Subcutaneous abdominal adipose tissue (tissue), 5 donors: ENCODE measurements around the gene RAB38.

Experiments used
- H3K27ac ChIP-seq: one replicate; pipeline ENCODE4 v1.7.0; 2013; ENCODE audit warnings: low read depth, mild to moderate bottlenecking, inconsistent platforms, low read length, moderate library complexity
- H3K27me3 ChIP-seq, 5 donors: one replicate each; pipeline ENCODE4 v1.7.0; 2013; ENCODE audit warnings: low read length in 5 of 5, inconsistent platforms in 1 of 5; ENCODE audit not compliant: control insufficient read depth in 5 of 5, insufficient read depth in 4 of 5
- H3K36me3 ChIP-seq, 5 donors: one replicate each; pipeline ENCODE4 v1.7.0; 2013; ENCODE audit warnings: low read length in 5 of 5; ENCODE audit not compliant: control insufficient read depth in 5 of 5, insufficient read depth in 5 of 5
- H3K4me1 ChIP-seq, 5 donors: one replicate each; pipeline ENCODE4 v1.7.0; 2013; ENCODE audit warnings: low read length in 5 of 5, mild to moderate bottlenecking in 3 of 5, moderate library complexity in 1 of 5; ENCODE audit not compliant: control insufficient read depth in 5 of 5, insufficient read depth in 5 of 5
- H3K4me3 ChIP-seq, 5 donors: one replicate each; pipeline ENCODE4 v1.7.0; 2013; ENCODE audit warnings: low read length in 5 of 5, low read depth in 1 of 5
- H3K9ac ChIP-seq, 5 donors: one replicate each; pipeline ENCODE4 v1.7.0; 2013; ENCODE audit warnings: low read length in 5 of 5, mild to moderate bottlenecking in 4 of 5, moderate library complexity in 3 of 5
- H3K9me3 ChIP-seq, 5 donors: one replicate each; pipeline ENCODE4 v1.7.0; 2013; ENCODE audit warnings: low read length in 5 of 5; ENCODE audit not compliant: control insufficient read depth in 5 of 5
- donor health status: healthy.
- donor health status: healthy.
- donor health status: healthy.
- donor health status: healthy.
- donor health status: healthy.

The RAB38 gene

DNA sequence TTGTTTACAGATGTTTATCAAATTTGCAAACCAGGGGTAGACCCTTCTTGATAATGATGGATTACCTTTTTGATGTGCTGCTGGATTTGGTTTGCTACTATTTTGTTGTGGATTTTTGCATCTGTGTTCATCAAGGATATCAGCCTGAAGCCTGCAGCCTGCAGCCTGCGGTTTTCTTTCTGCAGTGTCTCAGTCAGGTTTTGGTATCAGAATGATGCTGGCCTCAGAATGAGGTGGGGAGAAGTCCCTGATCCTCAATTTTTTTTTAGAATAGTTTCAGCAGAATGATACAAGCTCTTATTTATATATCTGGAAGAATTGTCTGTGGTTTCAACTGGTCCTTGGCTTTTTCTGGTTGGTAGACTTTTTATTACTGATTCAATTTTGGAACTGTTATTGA is 19.7 kb upstream of the RAB38 start:
- H3K9ac ChIP-seq = no peak overlapping the region
- peaks cover 0 to 16% (median 10%) of the 10 kb centered on the region in 5 donors for H3K9me3 ChIP-seq
- H3K36me3 ChIP-seq = no peaks in the 10 kb centered on the region
- H3K4me1 ChIP-seq = no peaks in the 10 kb centered on the region
- H3K27me3 ChIP-seq = no peaks in the 10 kb centered on the region
- no peak overlapping the region for H3K4me3 ChIP-seq
- H3K27ac ChIP-seq = no peak overlapping the region

DNA sequence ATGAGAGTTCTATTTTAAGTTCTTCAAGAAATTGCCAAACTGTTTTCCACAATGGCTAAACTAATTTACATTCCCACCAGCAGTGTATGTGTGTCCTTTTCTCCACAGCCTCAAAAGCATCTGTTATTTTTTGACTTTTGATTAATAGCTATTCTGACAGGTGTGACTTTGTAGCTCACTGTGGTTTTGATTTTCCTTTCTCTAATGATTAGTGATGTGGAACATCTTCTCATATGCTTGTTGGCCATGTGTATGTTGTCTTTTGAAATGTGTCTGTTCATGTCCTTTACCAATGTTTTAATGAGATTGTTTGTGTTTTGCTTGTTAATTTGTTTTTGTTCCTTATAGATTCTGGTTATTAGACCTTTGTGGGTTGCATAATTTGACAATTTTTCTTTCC is 18.0 kb upstream of the RAB38 start:
- H3K27me3 ChIP-seq = no peaks in the 10 kb centered on the region
- H3K27ac ChIP-seq = no peak overlapping the region
- H3K4me1 ChIP-seq = peaks cover 0 to 8% (median 5%) of the 10 kb centered on the region in 5 donors
- no peaks in the 10 kb centered on the region for H3K36me3 ChIP-seq
- no peak overlapping the region for H3K4me3 ChIP-seq
- H3K9ac ChIP-seq = no peak overlapping the region
- H3K9me3 ChIP-seq = peaks cover 0 to 16% (median 10%) of the 10 kb centered on the region in 5 donors

DNA sequence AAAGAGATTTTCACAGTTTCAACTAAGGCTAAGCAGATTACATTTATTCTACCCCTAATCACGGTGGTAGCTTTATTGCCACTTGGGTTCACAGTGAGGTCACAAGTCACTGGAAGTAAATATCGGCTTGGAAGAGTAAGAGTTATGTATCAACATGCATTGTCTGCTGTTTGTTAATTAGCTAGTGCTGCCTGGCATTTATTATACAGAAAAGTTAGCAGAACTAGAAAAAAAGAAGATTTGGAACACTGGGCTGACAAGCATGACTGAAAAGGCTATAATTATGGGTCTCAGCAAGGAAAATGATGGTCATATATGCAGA is 13.7 kb upstream of the RAB38 start:
- Histone ChIP-seq H3K9ac (no peak overlapping the region), H3K4me1 (peaks cover 0 to 10% (median 5%) of the 10 kb centered on the region in 5 donors), H3K4me3 (no peak overlapping the region), H3K9me3 (no peaks in the 10 kb centered on the region), H3K27ac (no peak overlapping the region), H3K36me3 (no peaks in the 10 kb centered on the region), H3K27me3 (no peaks in the 10 kb centered on the region)

DNA sequence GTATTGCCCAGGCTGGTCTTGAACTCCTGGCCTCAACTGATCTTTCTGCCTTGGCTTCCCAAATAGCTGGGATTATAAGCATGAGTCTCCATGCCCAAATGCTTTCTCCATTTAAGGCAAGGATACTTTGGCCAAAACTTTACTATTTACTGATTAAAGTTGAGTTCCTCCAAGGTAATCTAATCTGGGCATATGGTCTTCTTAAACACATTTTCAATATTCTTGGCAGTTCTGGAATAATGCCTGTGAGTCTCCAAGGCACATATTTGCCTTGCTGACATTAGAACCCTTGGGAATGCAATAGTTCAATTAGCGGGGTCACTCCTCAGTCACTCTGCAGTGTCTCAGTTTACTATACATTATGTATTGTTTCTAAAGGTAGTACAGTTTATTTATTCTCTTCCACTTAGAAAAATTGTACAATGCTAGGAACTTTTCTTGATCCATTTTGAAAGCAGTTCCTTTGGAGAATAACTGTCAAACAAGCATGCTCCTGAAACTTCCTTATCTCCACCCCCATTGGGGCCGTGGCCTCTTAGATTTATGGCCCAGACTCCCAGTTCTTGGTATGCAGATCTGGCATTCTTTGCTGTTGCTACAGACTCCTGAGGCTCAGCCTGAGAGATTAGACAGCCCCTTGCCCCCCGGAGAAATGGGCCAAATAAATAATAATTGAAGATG is 13.1 kb upstream of the RAB38 start:
- H3K4me3 ChIP-seq = no peak overlapping the region
- H3K27ac ChIP-seq = no peak overlapping the region
- H3K9ac ChIP-seq = no peak overlapping the region
- no peaks in the 10 kb centered on the region for H3K27me3 ChIP-seq
- H3K4me1 ChIP-seq = peaks cover 0 to 10% (median 5%) of the 10 kb centered on the region in 5 donors
- H3K9me3 ChIP-seq = no peaks in the 10 kb centered on the region
- no peaks in the 10 kb centered on the region for H3K36me3 ChIP-seq

DNA sequence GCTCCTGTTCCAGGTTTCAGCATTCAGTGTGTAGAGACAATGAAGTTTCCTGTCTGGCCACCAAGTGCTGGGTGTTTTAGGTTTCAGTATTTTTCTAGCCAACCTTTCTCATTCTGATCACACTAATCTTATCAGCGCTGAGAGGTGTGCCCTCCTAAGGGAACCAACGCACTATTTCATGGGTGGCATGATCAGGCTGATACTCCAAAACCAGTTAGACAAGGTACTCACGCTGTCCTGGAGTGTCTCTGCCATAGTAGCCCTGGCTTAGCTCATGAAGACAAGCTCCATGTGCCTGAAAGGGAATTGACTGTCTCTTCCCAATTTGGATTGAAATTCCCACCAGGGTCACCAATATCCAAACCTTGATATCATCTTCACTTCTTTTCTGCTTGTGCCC is 8.0 kb upstream of the RAB38 start:
- Histone ChIP-seq H3K9me3 (no peaks in the 10 kb centered on the region), H3K4me3 (no peak overlapping the region), H3K4me1 (peaks cover 1 to 13% (median 5%) of the 10 kb centered on the region in 5 donors), H3K36me3 (no peaks in the 10 kb centered on the region), H3K27me3 (no peaks in the 10 kb centered on the region), H3K27ac (no peak overlapping the region), H3K9ac (no peak overlapping the region)

DNA sequence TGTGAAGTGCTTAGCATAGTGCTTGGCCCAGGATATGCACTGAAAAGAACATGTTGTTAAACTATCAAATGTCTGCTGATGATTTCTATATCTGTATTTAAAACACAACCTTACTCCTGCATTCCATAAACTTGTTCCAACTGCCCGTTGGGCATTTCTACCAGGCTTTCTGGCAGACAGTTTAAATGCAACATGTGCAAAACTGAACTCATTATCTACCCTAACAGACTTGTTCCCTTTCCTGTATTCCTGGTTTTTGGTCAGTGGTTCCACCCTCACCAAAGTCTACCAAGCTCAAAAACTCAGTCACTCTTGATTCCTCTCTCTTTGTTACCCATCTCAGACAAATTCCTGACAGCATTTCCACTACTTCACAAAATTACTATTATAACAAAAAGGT is 6.5 kb upstream of the RAB38 start:
- Histone ChIP-seq H3K36me3 (no peaks in the 10 kb centered on the region), H3K9me3 (no peaks in the 10 kb centered on the region), H3K9ac (no peak overlapping the region), H3K4me1 (peaks cover 1 to 20% (median 8%) of the 10 kb centered on the region in 5 donors), H3K4me3 (no peak overlapping the region), H3K27ac (no peak overlapping the region), H3K27me3 (no peaks in the 10 kb centered on the region)

DNA sequence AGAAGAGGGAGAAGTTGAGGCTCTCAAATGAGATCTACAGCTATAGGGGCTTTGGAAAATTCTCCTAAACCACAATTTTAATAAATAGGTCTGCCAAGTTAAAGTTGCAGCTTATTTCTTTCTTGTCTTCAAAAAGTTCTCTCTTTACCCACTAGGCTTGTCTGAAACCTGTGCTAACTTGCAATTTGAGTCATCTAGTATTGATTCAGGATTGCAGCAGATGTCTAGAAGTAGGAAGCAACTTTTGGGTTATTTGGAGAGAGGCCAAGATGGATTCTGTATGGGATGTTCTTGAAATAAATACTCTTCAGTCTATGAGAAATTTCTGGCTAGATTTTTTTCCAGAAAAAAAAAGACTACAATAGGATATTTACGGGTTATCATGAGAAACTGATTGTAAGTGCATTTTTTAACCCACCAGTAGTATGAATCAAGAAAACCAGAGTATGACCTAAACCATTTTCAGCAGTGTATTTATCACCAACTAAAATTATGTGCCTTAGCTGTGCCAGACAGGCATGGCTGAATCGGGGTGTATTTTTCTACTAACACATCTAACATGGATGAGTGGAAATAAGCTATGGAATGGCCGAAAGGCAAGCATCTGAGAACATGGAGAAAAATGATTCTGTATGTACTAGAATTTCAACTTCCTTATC is 4.9 kb upstream of the RAB38 start:
- no peaks in the 10 kb centered on the region for H3K27me3 ChIP-seq
- H3K9me3 ChIP-seq = no peaks in the 10 kb centered on the region
- H3K4me3 ChIP-seq = no peak overlapping the region
- peaks cover 1 to 28% (median 15%) of the 10 kb centered on the region in 5 donors for H3K4me1 ChIP-seq
- H3K9ac ChIP-seq = no peak overlapping the region
- H3K27ac ChIP-seq = no peak overlapping the region
- H3K36me3 ChIP-seq = no peaks in the 10 kb centered on the region

DNA sequence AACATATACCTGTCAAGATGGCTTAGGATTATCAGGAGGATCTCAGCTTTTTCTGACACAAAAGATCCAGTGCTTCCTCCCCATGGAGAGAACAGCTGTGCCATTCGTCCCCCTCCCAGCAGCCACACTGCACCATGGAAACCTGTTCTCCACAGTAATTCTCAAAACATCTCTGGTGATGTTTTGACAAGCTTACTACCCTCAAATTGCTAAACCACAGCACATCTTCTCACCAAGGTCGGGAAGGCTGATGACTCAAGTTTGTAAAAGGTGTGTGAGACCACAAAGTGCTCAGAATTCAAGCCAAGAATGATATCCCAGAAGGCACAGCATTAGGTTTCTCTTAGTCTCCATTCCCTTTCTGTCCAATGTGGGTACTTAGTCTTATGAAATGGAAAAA is 3.9 kb upstream of the RAB38 start:
- Histone ChIP-seq H3K27ac (no peak overlapping the region), H3K27me3 (no peaks in the 10 kb centered on the region), H3K36me3 (no peaks in the 10 kb centered on the region), H3K9me3 (no peaks in the 10 kb centered on the region), H3K4me3 (no peak overlapping the region), H3K4me1 (peaks cover 1 to 38% (median 25%) of the 10 kb centered on the region in 5 donors), H3K9ac (no peak overlapping the region)

DNA sequence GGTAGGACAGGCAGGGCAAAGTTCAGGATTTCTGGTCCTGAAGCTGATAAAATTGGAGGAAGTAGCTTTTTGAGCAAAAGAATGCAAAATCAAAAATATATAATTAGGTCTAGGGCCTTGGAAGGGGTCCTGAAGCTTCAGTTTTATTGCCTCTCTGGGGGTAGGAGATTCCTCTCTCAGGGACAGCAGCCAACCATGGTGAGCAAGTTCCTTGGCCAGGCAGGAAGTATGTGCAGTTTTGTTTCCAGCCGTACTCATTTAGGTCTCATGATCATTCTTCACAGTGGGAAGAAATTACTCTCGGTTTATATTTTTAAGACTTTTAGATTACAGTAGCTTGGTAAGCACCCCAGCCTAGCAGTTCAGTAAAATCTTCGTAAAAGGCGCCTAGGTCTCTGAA is 2.9 kb upstream of the RAB38 start:
- H3K4me1 ChIP-seq = peaks cover 6 to 41% (median 28%) of the 10 kb centered on the region in 5 donors
- H3K9ac ChIP-seq = no peak overlapping the region
- H3K36me3 ChIP-seq = no peaks in the 10 kb centered on the region
- H3K27ac ChIP-seq = peak overlapping the region; percentile 31
- no peaks in the 10 kb centered on the region for H3K9me3 ChIP-seq
- no peaks in the 10 kb centered on the region for H3K27me3 ChIP-seq
- no peak overlapping the region for H3K4me3 ChIP-seq

DNA sequence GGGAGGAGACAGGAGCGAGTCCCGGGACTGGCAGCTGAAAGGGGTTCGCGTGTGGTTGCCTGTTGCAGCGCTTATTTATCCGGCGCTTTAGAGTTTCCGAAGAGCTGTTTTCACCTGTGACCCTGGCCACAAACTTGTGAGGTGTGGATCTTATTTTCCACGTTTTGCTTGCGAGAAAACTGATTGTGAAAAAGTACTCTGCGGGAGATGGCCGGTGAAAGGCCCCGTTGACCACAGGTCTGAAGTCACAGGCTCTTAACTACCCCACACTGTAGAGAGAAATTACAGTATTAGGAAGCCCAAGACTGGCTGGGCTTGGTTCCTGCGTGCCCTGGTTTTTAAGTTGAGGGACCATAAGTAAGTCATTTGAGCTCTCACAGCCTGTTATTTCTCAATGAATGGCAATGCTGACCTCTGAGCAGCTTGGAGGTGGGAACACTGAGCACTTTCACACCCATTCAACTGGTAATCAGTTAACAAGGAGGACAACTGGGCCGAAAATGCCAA is 379 bp upstream of the RAB38 start:
- Histone ChIP-seq H3K27me3 (no peaks in the 10 kb centered on the region), H3K27ac (no peak overlapping the region), H3K9ac (peak overlapping the region in 1 of 5 donors; percentile 31), H3K36me3 (no peaks in the 10 kb centered on the region), H3K4me1 (peaks cover 6 to 36% (median 28%) of the 10 kb centered on the region in 5 donors), H3K4me3 (peak overlapping the region in 3 of 5 donors; percentile 31 to 69 (median 66)), H3K9me3 (no peaks in the 10 kb centered on the region)
